HFF-Myc (cell line): ENCODE results near the gene LUC7L3.

Experiments used
- DNase-seq: peaks from one replicate; pipeline ENCODE4 v3.0.0-alpha.2; 2011; ENCODE audit warnings: low read depth; ENCODE audit errors: extremely low read depth
- H3K4me3 ChIP-seq: replicated peaks from 2 replicates; pipeline ENCODE4 v1.5.1; 2011; ENCODE audit warnings: low read depth, mild to moderate bottlenecking, control low read depth, low read length
- TF ChIP-seq, protein P1 (sequence below): IDR thresholded peaks from 2 replicates; pipeline ENCODE4 v1.5.1; 2012; ENCODE audit warnings: mild to moderate bottlenecking, low read depth, low read length, control low read depth; ENCODE audit errors: missing control alignments

LUC7L3 gene

DNA sequence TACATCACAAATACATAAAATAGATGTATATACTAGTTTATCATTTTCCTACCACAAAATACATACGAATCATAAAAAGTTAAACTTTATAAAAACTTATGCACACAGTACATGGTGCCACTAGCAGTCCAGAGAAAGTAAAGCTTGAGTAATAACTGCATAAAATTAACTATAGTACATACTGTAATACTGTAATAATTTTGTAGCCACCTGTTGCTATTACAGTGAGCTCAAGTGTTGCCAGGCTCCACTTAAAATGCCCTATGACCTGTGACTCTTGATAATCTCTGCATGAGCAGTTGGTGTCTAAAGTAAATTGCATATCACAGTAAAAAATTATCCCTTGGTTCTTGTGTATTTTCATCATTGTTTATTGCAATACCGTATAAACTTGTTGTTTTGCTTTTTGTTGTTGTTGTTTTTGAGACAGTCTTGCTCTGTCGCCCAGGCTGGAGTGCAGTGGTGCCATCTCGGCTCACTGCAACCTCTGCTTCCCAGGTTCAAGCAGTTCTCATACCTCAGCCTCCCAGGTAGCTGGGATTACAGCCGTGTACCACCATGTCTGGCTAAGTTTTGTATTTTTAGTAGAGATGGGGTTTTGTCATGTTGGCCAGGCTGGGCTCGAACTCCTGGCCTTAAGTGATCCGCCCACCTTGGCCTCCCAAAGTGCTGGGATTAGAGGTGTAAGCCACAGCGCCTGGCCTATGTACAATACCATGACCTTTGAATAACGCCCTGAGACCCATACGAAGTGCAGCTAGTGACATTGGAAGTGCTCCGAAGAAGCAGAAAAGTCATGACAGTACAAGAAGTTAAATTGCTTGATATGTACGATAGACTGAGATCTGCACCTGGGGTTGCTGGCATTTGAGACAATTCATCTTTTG lies 6.6 kb downstream of the LUC7L3 start:
- H3K4me3 ChIP-seq, result no peak overlapping the region
- no peak for DNase-seq
- TF ChIP-seq, protein P1, sequence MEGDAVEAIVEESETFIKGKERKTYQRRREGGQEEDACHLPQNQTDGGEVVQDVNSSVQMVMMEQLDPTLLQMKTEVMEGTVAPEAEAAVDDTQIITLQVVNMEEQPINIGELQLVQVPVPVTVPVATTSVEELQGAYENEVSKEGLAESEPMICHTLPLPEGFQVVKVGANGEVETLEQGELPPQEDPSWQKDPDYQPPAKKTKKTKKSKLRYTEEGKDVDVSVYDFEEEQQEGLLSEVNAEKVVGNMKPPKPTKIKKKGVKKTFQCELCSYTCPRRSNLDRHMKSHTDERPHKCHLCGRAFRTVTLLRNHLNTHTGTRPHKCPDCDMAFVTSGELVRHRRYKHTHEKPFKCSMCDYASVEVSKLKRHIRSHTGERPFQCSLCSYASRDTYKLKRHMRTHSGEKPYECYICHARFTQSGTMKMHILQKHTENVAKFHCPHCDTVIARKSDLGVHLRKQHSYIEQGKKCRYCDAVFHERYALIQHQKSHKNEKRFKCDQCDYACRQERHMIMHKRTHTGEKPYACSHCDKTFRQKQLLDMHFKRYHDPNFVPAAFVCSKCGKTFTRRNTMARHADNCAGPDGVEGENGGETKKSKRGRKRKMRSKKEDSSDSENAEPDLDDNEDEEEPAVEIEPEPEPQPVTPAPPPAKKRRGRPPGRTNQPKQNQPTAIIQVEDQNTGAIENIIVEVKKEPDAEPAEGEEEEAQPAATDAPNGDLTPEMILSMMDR, result no peak

DNA sequence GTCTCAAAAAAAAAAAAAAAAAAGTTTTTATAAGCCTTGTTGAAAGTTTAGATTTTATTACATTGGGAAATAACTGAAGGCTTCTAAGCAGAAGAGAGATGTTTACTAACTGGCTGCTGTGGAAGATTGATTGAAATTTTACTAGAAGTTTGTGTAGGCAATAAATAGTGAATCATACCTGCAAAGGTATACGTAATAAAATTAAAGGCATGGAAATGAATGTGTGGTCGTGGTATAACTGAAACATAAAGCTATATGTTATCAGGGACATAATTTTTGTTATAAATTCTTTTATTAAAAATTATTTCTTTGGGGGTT lies 8.7 kb downstream of the LUC7L3 start:
- TF ChIP-seq, protein P1, result no peak
- no peak overlapping the region for H3K4me3 ChIP-seq
- no peak for DNase-seq

DNA sequence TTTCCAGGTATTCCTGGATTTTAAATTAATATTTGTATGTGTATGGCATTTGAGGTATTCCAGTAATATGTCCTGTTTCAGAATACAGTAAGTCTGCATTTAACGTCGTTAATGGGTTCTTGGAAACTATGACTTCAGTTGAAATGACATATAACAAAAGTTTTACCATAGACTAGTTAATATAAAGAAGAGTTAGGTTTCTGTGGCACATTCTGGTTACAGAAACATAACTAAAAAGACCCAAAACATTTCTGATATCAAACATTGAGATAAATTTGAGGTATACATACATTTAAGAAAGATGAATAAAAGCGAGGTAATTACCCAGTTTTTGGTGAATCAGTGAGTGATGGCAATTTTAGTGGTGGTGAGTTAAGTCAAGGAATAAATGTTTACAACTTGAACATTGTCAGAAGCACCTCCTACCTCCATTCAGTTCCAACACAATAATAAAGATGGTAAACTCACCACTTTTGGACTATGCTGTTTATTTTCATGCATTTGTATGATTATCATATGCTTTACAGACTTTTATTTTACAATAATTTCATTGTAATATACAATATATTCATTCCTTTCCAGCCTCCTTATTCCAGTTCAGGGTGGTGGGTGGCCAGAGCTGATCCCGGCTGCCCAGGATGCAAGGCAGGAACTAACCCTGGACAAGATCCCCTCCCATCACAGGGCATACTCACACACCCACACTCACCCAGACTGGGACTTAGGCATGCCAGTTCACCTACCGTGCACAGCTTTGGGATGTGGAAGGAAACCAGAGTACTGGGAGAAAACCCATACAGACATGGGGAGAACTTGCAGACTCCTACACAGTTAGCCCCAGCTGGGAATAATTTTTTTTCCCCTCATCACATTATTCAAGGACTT lies 9.7 kb downstream of the LUC7L3 start:
- DNase-seq, result no peak
- no peak overlapping the region for H3K4me3 ChIP-seq
- TF ChIP-seq, protein P1, result no peak

DNA sequence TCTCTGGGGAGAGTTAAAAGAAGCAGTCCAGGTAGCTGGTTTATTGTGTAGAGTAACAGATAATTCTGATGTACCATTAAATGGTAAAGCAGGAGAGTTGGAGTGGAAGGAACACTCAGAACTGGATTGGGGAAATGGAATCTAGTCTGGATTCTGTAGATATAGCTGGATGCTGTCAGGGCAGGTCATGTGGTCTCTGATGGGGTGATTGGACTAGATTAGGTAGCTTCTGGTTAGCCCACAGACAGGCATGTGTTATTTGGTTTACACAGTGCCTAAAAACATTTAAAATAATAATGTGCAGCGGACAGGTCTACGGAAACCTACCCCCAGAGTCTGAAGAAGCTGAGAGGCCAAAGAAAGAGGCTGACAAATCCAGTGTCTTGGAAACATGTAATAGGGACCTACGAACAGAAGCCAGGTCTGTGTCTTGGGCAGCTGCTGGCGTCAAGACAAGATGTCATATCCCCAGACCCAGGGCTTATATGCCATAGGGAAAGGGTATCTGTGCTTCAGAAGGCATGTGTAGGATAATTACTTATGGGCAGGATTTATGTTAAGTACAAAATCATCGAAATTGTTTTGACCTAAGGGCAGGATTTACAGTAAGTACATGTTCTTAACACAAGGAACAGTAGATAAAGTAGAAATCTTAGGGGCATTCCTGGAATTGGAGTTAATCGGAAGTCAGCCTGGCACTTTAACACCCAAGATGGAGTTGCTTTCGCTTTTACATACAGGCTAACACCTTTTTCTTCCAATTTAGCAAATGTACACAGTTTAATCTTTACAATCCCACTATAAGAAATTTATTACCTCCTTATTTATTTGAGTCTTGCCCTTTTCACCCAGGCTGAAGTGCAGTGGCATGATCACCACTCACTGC lies 12.4 kb downstream of the LUC7L3 start:
- DNase-seq, result no peak
- TF ChIP-seq, protein P1, result no peak
- H3K4me3 ChIP-seq, result no peak overlapping the region

DNA sequence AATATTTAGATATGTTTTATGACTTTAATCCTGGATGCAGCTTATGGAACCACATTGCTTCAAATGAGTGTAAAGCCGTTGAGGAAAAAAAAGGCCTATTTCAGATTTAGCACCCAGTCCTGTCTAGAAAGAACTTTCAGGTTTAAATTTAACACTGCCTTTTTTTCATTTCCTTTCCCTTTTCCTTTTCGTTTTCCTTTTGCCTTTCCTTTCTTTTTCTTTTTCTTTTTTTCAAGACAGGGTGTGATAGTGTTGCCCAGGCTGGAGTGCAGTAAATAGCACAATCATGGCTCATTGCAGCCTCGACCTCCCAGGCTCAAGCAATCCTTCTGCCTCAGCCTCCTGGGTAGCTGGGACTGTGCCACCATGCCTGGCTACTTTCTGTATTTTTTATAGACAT lies 15.9 kb downstream of the LUC7L3 start:
- H3K4me3 ChIP-seq, result no peak overlapping the region
- TF ChIP-seq, protein P1, result no peak
- no peak for DNase-seq

DNA sequence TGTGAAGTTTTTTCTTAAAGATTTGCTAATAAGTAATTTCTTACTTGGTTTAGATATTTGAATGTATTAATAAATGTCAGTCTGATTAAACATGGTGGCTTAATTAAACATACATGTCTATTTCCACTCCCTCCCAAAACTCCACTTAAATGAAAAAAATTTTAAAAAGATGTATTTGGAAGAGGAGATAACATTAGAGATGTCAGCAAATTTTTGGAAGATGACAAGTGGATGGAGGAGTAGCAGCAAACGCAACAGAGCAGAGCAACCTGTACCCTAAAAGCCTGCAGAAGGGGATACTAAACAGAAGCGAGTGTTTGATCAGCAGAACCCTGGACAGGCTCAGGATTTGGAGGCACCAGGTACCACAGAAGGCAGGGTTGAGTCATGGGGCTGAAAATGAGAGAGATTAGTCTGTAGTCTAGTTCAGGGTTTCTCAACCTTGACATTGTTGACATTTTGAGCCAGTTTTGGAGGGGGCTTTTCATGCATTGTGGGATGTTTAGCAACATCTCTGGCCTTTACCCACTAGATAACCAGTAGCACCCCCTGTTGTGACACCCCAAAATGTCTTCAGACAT lies 17.8 kb downstream of the LUC7L3 start:
- no peak for DNase-seq
- TF ChIP-seq, protein P1, result no peak
- no peak overlapping the region for H3K4me3 ChIP-seq
